SW 1271 (cell line): ENCODE measurements around the gene ZNF329.
"Not testable (repeated sequence)": the region's sequence is repeated elsewhere in the genome, so short reads cannot be mapped to it uniquely, and the experiment has no call there.

Experiments
- DNase-seq, 2 experiments: peaks; one replicate each; lab custom pipeline; 2025; lab: John Stamatoyannopoulos, UW

Gene ZNF329

DNA sequence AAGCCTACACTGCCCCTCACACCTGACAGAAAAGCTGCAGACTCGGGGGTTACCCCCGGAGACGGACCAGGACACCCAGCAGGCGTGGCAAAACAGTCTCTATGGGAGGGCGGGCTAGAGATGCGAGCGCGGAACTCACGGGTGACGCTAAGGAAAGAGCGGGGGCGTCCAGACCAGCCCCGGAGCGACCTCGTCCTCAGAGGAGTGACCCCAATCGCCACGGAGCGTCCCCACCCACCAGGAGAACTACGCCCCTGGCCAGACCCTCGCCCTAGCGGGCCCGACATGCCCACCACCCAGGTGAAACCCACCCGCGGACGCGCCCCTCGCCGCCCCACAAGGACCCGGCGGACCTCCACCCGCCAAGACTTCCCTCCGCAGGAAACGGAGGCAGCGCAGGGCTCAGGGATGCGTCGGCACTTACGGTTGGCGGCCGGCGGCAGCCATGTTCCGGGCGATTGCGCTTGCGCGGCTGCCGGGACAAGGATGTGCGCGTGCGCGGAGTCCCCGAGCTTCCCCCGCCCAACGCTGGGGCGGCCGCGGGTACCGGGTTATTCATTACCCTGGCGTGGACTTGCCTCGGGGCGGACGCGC, at the start of gene ZNF329:
TSS of gene ZNF329 (minus strand) at position 462 of the 594 bp plus-strand sequence. CDS start 21,286 bp downstream, outside the sequence.
- no peak for DNase-seq

DNA sequence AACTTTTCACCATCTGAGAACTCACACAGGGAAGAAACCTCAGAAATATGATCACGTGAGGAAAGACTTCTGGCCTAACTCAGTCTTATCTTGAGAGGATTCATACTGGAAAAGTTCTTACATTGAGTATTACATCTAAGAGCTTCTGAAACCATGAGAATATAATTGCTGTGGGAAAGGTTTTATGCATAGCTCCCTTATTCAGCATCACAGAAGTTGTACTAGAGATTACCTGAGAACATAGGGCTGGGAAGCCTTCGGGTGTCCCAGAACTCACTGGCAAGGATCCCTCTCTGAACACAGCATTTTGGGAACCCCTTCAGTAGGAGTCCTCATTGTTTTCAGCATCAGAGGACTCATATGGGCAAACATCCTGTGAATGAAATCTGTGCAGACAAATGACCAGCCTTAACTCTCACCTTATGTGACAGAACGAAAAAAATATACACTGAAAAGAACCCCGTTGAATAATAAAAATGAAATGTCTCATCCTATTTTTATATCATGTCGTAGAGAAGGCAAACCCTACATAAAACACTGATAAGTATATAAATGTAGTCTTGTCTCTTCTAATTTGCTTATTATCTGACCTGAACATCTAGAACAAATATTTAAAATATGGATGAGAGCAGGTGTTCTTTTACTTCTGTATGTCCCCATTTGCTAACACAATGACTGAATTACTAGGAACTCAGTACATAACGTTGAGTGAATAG, 46.5 kb upstream of the ZNF329 start:
- DNase-seq: peak in 1 of 2 experiments; percentile 21

DNA sequence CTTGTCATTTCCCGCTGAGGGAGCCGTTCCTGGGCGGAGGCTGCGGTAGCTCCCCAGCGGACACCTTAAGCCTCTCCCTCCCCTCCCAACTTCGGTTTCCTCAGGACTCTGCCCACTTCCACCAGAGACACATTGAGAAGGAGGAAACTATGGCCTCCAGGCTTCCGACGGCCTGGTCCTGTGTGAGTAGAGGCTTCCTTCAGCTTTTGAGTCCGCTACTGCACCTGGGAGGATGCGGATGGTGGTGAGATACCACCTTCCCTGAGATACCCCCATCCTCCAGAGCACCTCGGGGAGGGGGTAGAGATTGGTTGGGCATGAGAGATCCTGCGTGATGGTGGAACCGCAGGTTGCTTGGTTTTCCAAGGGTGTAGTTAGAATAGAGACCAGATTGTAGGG, 33.2 kb upstream of the ZNF329 start:
- no peak for DNase-seq

DNA sequence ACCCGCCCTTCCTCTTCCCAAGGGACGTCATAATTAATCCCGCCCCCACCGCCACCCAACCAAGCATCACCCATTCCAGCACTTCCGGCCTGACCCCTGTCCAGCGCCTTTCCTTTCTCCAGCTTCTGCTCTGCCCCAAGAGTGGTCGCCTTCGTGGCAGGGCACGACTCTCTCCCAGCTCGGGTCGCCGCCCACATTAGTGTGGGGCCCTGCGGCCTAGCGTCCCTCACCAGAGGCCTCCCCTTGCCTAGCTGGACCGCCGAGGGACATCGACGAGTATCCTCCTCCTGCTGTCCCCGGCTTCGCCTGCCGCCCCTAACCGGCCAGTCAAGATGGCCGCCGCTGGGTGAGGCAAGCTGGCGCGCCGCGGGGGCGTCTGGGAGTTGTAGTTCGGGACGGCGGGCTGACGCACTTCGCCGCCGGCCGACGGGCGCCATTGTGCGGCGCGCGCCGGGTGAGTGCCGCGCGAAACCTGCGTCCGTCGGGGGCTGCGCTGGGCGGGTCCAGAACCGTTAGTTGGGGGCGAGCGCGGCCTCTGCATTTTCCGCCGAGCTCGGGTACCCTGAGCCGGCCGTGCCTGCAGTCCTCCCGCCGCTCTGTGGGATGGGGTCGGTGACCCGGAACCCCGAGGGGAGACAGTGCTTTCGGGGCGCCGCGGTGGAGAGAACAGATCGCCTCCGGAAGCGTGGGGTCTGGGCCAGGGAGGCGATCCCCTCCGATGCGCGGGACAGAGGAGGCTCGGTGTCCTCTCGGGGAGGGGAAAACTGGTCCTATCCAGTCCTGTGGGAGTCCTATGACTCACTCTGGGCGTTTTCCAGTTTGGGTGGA, 32.6 kb upstream of the ZNF329 start, which contains the start of gene ZNF274:
TSS of gene ZNF274 (plus strand) at position 73 of the 828 bp plus-strand sequence. CDS start 905 bp downstream, outside the sequence.
- peak; percentile 64 to 66 for DNase-seq

DNA sequence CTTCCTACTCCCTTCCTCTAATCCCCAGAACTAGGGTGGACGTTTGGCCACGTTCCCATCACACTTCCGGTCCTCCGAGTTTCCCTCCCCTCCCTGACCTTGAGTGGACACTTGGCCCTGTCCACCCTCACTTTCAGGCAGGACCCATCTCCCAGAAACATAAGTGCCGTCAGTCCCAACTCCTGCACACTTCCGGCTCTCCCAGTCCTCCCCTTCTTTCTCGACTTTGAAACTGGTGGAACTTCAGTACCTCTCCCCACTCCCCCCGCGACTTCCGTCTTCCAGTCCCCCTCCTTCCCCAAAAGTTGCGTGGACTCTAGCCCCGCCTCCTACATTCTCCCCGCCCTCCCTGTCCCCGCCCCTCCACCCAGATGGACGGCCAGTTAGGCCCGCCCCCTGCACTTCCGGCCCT, 32.0 kb upstream of the ZNF329 start:
- DNase-seq: no peak

DNA sequence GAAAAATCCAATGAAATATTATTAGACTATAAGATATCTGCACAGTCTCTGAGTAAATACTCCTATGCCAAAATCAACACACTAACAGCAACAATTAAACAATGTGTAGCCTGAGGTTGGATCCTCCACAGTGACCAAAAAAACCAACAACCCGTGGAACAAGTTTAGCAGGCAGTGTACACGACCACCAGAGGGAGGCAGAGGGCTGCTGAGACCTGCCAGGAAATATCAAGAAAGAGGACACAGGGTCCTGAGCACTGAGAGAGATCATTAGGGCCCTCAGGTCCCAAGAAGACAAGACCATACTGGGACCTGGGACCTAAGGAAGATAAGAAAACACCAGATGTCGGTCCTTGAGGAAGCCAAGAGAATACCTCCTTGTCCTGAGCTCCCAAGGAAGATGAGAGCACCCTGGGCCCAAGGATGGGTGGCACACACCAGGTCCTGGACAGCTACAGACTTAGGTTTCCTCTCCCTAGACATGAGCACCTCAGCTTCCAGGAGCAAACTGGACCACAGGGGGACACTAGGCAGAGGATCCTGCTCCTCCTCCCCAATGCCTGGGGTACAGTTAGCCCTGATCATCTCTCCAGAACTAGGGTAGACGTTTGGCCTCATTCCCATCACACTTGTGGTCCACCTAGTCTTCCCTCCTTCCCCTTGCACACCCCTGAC, 31.4 kb upstream of the ZNF329 start:
- DNase-seq: peak in 1 of 2 experiments; percentile 18

DNA sequence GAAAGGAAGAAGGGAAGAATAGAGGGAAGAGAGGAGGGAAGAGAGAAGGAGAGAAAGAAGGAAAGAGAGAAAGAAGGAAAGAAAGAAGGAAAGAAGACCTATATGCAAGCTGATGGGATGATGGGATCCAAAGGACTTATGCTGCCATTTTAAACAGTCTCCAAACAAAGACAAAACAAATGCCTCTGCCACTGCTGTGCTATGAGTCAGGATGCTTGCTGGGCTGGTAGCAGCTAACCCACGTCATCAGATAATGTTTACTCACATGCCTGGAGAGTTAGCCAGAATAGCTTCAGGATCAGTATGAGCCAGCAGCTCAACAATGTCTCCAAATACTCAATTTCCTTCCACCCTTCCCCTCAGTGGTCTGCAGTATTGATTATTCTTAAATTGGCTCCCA, 20.3 kb upstream of the ZNF329 start:
- peak in 1 of 2 experiments; percentile 24 for DNase-seq

DNA sequence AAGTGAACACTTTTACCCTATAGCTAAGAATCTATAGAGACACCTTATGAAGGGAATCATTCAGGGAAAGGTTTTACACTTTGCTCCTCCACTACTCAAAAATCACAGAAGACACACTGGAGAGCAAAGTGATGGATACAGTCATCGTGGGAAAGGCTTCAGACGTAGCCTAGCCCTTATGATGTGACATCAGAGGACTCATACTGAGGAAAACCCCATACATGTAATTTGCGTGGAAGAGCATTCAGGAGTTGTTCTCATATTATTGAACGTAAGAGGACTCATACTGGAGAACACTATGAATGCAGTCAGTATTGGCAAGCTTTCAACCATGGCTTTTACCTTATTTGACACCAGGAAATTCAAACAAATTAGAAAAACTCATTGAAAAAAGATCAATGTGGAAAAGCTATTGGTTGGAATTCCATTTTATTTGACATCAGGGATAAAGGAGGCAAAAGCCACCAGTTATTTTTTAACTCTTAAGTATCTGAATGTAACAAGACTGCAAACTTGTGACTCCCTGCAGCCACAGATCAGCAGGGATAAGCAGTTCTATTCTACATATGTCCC, 16.2 kb upstream of the ZNF329 start:
- DNase-seq: peak in 1 of 2 experiments; percentile 5

DNA sequence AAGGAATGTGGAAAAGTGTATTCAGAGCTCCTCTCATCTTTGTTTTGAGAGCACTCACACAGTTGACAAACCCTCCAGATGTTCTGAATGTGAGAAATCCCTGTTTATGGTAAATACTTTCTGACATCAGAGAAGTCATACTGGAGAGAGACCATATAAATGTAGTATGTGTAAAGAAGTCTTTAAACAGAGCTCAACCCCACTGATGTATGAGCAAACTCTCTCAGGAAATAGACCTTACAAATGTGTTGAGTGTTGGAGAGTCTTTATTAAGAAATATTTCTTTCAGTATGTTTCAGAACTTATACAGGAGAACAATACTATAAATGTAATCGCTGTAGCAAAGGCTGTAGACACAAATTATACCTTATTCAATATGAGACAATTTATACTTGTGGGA, 15.7 kb upstream of the ZNF329 start:
- DNase-seq: no peak

DNA sequence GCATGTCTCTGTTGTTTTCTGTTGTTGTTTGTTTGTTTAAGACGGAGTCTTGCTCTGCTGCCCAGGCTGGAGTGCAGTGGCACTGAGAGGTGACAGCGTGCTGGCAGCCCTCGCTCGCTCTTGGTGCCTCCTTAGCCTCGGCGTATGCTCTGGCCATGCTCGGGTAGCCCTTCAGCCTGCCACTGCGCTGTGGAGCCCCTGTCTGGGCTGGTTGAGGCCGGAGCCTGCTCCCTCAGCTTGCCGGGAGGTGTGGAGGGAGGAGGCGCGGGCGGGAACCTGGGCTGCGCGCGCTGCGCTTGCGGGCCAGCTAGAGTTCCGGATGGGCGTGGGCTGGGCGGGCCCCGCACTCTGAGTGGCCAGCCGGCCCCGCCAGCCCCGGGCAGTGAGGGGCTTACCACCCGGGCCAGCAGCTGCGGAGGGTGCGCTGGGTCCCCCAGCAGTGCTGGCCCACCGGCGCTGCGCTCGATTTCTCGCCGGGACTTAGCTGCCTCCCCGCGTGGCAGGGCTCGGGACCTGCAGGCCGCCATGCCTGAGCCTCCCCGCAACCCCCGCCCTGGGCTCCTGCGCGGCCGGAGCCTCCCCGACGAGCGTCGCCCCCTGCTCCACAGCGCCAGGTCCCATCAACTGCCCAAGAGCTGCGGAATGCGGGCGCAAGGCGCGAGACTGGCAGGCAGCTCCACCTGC, 6.6 kb upstream of the ZNF329 start:
- DNase-seq: no peak

DNA sequence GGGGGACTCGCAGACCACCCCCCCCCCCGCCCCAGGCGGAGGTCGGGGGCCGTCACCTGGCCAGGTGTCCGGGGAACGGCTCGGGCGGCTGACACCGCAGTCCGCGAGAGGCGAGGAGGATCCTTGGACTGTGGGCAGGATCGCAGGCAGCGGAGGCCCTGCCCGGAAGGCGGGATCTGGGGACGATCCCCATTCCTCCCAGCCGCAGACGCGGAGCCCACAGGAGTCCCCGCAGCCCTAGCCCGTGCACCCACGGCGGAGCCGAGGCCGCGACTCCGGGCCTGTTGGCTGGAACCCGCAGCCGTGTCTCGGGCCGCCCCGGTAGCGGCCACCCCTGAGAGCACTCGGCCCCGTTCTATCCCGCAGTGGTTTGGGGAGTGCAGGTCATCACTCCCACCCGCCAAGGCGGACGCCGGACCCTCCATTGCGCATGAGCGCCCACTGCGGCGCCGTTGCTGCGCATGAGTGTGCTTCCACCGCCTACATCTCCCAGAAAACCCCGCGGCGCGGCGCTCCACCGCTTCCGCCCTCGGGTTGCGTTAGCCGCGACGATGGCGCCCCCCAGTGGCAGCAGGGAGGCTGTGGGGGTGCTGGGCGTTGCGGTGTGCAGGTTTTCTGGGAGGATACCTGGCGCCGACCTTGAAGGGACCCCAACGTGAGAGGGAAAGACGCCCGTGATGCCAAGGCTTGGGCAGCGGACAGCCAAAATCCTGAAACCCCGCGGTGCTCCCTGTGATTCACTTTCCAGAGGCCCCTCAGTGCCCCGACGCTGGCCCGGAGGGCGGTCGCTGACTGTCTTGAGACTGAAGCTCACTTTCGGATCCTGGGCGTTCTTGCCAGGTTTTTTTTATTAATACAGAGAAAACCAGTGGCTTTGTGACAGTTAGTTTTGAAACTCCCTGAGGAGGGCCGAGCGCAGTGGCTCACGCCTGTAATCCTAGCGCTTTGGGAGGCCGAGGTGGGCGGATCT, 4.4 kb upstream of the ZNF329 start:
- no peak for DNase-seq

DNA sequence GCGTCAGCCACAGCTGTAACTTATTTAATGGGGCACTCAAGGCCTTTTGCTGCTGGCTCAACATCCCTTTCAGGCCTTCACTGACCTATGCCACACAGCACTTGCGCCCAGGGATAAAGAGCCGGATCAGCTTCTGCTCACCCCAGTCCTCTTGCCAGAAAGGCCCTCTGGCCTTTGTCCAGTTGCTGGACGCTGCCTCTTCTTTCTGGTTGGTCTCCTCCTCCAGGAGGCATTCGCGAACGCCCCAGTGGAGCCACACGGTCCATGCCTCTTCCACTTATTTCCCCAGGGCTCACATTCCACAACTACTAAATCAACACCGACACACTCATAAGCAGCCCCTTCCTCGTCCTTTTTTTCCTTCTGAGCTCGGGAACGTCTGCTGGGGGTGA, 3.7 kb upstream of the ZNF329 start:
- DNase-seq: no peak

DNA sequence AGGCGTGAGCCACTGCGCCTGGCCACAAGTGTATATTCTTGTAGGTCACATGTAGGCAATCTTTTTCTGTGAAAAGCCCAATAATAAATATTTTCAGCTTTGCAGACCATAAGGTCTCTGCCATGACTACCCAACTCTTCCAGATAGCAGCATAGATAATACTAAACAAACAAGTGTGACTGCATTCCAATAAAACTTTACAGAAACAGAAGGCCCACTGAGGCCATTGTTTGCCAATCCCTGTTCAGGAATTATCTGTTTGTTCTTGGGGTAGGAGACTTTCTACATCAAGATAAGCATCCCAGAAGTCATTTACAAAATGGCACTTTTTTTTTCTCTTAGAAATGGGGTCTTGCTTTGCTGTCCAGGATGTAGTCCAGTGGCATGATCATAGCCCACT, 2.8 kb upstream of the ZNF329 start:
- DNase-seq: no peak

DNA sequence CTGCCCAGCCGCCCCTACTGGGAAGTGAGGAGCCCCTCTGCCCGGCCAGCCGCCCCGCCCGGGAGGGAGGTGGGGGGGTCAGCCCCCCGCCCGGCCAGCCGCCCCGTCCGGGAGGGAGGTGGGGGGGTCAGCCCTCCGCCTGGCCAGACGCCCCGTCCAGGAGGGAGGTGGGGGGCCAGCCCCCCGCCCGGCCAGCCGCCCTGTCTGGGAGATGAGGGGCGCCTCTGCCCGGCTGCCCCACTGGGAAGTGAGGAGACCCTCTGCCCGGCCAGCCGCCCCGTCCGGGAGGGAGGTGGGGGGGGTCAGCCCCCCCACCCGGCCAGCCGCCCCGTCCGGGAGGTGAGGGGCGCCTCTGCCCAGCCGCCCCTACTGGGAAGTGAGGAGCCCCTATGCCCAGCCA, 3.1 kb downstream of the ZNF329 start:
- not testable (repeated sequence) for DNase-seq

DNA sequence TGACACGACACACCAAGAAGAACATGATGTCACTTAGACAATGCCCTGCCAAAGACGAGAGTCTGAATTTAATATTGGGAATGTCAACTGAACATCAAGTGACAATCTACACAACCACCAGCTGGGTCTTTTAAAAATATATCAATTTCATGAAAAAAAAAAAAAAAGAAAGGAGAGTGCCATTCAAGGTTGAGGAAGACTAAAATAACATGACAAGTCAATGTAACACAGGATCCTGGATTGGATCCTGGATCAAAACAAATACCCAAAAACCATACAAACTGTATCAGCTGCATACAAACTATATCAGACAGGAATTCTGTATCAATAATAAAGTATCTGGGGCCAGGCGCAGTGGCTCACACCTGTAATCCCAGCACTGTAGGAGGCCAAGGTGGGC, 4.7 kb downstream of the ZNF329 start:
- DNase-seq: no peak

DNA sequence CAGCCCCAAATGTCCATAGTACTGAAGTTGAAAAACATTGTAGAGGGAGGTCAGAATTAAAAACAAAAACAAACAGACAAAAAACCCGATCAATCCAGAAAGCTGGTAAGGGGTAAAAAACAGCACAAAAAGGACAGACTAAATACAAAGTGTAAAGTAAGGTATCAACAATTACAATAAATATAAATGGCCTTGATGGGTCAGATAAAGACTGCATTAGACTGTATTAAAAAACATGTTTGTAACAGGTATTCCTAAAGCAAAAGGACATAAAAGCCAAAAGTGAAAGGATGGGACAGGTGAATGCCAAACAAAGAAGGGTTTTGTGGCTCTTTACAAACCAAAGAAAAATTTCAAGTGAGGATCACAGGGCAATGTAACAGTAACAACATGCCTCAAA, 16.3 kb downstream of the ZNF329 start:
- DNase-seq: no peak

DNA sequence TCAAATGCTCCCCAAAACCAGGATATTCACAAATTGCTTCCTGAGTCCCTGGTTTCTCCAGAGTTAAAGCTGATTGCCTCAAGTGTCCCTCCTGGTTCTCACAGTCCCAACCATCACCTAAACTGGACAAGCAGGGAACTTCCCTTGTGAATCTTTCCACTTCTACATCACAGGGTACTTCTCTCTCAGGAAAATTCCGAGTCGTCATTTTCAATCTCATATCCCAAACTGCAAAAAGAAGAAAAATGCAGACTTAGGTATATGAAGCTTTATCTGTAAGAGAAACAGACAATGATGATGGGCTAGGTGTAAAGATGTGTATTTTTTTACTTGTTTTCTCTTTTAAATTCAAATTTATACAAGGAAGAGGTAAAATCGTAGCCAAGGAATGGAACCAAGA, 21.3 kb downstream of the ZNF329 start:
- no peak for DNase-seq

DNA sequence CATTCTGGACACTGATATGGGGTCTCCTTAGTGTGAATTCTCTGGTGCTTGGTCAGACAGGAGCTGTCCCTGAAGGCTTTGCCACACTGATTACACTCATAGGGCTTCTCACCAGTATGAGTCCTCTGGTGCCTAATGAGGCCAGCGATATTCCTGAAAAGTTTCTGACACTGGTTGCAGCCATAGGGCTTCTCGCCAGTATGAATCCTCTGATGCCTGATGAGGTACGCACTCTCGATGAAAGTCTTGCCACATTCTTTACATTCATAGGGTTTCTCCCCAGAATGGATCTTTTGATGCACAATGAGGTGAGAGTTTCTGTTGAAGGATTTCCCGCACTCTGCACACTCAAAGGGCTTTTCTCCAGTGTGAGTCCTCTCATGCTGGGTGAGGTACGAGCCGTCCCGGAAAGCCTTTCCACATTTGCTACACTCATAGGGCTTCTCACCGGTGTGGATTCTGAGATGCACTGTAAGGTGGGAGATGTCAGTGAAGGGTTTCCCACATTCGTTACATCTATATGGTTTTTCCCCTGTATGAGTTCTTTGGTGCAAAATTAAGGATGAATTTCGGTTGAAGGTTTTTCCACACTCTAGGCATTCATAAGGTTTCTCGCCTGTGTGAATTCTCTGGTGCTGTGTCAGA, 22.4 kb downstream of the ZNF329 start:
- DNase-seq: no peak

DNA sequence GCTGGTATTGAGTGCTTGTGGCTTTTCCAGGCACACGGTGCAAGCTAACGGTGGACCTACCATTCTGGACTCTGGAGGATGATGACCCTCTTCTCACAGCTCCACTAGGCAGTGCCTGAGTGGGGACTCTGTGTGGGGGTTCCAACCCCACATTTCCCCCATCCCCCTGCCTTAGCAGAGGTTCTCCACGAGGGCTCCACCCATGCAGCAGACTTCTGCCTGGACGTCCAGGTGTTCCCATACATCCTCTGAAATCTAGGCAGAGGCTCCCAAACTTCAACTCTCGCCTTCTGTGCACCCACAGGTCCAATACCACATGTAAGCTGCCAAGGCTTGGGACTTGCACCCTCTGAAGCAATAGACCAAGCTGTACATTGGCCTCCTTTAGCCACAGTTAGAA, 27.2 kb downstream of the ZNF329 start:
- DNase-seq: no peak
